ENCODE measurements around the gene VSIG10L.

Gene VSIG10L

GRCh38 chr19:51321799-51322198 lies 20.1 kb downstream of the VSIG10L start:
- no peak for DNase-seq (ENCODE audit: low read depth, low spot score)
- no peak overlapping the region for H3K4me3 ChIP-seq (ENCODE audit: low read length)

- no peak for DNase-seq (ENCODE audit: low read depth, low spot score)
- no peak overlapping the region for H3K4me3 ChIP-seq (ENCODE audit: low read length)
Measured at GRCh38 chr19:51320280-51320657, 21.7 kb downstream of the VSIG10L start.

GRCh38 chr19:51319649-51320279 lies 22.2 kb downstream of the VSIG10L start:
- DNase-seq (ENCODE audit: low read depth, low spot score): no peak
- H3K4me3 ChIP-seq (ENCODE audit: low read length): no peak overlapping the region

- DNase-seq (ENCODE audit: low read depth, low spot score): no peak
- H3K4me3 ChIP-seq (ENCODE audit: low read length): no peak overlapping the region
Measured at GRCh38 chr19:51318687-51319648, 23.0 kb downstream of the VSIG10L start.

GRCh38 chr19:51317968-51318367 lies 24.0 kb downstream of the VSIG10L start:
- no peak for DNase-seq (ENCODE audit: low read depth, low spot score)
- H3K4me3 ChIP-seq (ENCODE audit: low read length): no peak overlapping the region

GRCh38 chr19:51317376-51317775 lies 24.6 kb downstream of the VSIG10L start:
- DNase-seq (ENCODE audit: low read depth, low spot score): no peak
- H3K4me3 ChIP-seq (ENCODE audit: low read length): no peak overlapping the region

GRCh38 chr19:51316688-51317087 lies 25.3 kb downstream of the VSIG10L start:
- no peak overlapping the region for H3K4me3 ChIP-seq (ENCODE audit: low read length)
- DNase-seq (ENCODE audit: low read depth, low spot score): no peak

- DNase-seq (ENCODE audit: low read depth, low spot score): no peak
- H3K4me3 ChIP-seq (ENCODE audit: low read length): no peak within 1 kb of the TSS
Measured at GRCh38 chr19:51311351-51312257, 30.3 kb downstream of the VSIG10L start, which contains the start of gene IGLON5. TSS of gene IGLON5 (plus strand) at chr19:51311644. CDS start at chr19:51311848, 204 bp downstream.

- no peak overlapping the region for H3K4me3 ChIP-seq (ENCODE audit: low read length)
- DNase-seq (ENCODE audit: low read depth, low spot score): no peak
Measured at GRCh38 chr19:51305479-51305878, 36.5 kb downstream of the VSIG10L start.

- no peak overlapping the region for H3K4me3 ChIP-seq (ENCODE audit: low read length)
- DNase-seq (ENCODE audit: low read depth, low spot score): no peak
Measured at GRCh38 chr19:51301266-51301665, 40.7 kb downstream of the VSIG10L start.

- H3K4me3 ChIP-seq (ENCODE audit: low read length): no peak overlapping the region
- DNase-seq (ENCODE audit: low read depth, low spot score): no peak
Measured at GRCh38 chr19:51297406-51297805, 44.5 kb downstream of the VSIG10L start.

- no peak overlapping the region for H3K4me3 ChIP-seq (ENCODE audit: low read length)
- no peak for DNase-seq (ENCODE audit: low read depth, low spot score)
Measured at GRCh38 chr19:51296336-51297093, 45.4 kb downstream of the VSIG10L start.

GRCh38 chr19:51295382-51296126 lies 46.4 kb downstream of the VSIG10L start:
- no peak for DNase-seq (ENCODE audit: low read depth, low spot score)
- no peak overlapping the region for H3K4me3 ChIP-seq (ENCODE audit: low read length)

- DNase-seq (ENCODE audit: low read depth, low spot score): no peak
- no peak overlapping the region for H3K4me3 ChIP-seq (ENCODE audit: low read length)
Measured at GRCh38 chr19:51294977-51295375, 47.0 kb downstream of the VSIG10L start.

- H3K4me3 ChIP-seq (ENCODE audit: low read length): no peak overlapping the region
- no peak for DNase-seq (ENCODE audit: low read depth, low spot score)
Measured at GRCh38 chr19:51294211-51294976, 47.5 kb downstream of the VSIG10L start.

- H3K4me3 ChIP-seq (ENCODE audit: low read length): no peak overlapping the region
- no peak for DNase-seq (ENCODE audit: low read depth, low spot score)
Measured at GRCh38 chr19:51293571-51294210, 48.2 kb downstream of the VSIG10L start.

- no peak overlapping the region for H3K4me3 ChIP-seq (ENCODE audit: low read length)
- no peak for DNase-seq (ENCODE audit: low read depth, low spot score)
Measured at GRCh38 chr19:51292971-51293370, 49.0 kb downstream of the VSIG10L start.
